ENCODE results near the gene CTSZ. TPM values are rescaled to one million over a fixed set of nuclear protein-coding genes. Genes with fewer than 3 reads are reported as not detected.

CTSZ gene
- total RNA-seq, 1 donor from 2014 or later = 17.2 TPM

- Mint-ChIP-seq H3K27ac (ENCODE audit: unreplicated experiment) (no peak overlapping the region), H3K27me3 (ENCODE audit: unreplicated experiment) (no peaks in the 10 kb centered on the region), H3K36me3 (ENCODE audit: unreplicated experiment) (no peaks in the 10 kb centered on the region), H3K9me3 (ENCODE audit: unreplicated experiment) (no peaks in the 10 kb centered on the region), H3K4me1 (ENCODE audit: unreplicated experiment) (peaks cover 34% of the 10 kb centered on the region), H3K4me3 (ENCODE audit: unreplicated experiment) (no peak overlapping the region)
- DNase-seq (ENCODE audit: extremely low spot score, unreplicated experiment) = peak; percentile 19
- no peak for TF ChIP-seq CTCF (IDR thresholded peaks at IDR 0.05)
These were observed 9.9 kb upstream of the CTSZ start for GRCh38 chr20:59016795-59017492.

GRCh38 chr20:59015812-59016711 lies 9.0 kb upstream of the CTSZ start:
- H3K4me1 Mint-ChIP-seq (ENCODE audit: unreplicated experiment) = peaks cover 36% of the 10 kb centered on the region
- no peaks in the 10 kb centered on the region for H3K36me3 Mint-ChIP-seq (ENCODE audit: unreplicated experiment)
- no peaks in the 10 kb centered on the region for H3K9me3 Mint-ChIP-seq (ENCODE audit: unreplicated experiment)
- H3K4me3 Mint-ChIP-seq (ENCODE audit: unreplicated experiment) = no peak overlapping the region
- peak; percentile 73 for DNase-seq (ENCODE audit: extremely low spot score, unreplicated experiment)
- H3K27me3 Mint-ChIP-seq (ENCODE audit: unreplicated experiment) = no peaks in the 10 kb centered on the region
- TF ChIP-seq CTCF (IDR thresholded peaks at IDR 0.05) = no peak
- peak overlapping the region; percentile 24 for H3K27ac Mint-ChIP-seq (ENCODE audit: unreplicated experiment)

GRCh38 chr20:59015411-59015810 lies 8.4 kb upstream of the CTSZ start:
- Mint-ChIP-seq H3K4me1 (ENCODE audit: unreplicated experiment) (peaks cover 36% of the 10 kb centered on the region), H3K9me3 (ENCODE audit: unreplicated experiment) (no peaks in the 10 kb centered on the region), H3K27ac (ENCODE audit: unreplicated experiment) (no peak overlapping the region)

GRCh38 chr20:59014680-59015389 lies 7.8 kb upstream of the CTSZ start:
- peak overlapping the region; percentile 78 for H3K27ac Mint-ChIP-seq (ENCODE audit: unreplicated experiment)
- TF ChIP-seq CTCF (IDR thresholded peaks at IDR 0.05) = no peak
- H3K4me3 Mint-ChIP-seq (ENCODE audit: unreplicated experiment) = no peak overlapping the region
- peak; percentile 66 for DNase-seq (ENCODE audit: extremely low spot score, unreplicated experiment)
- no peaks in the 10 kb centered on the region for H3K9me3 Mint-ChIP-seq (ENCODE audit: unreplicated experiment)
- H3K27me3 Mint-ChIP-seq (ENCODE audit: unreplicated experiment) = no peaks in the 10 kb centered on the region
- peaks cover 41% of the 10 kb centered on the region for H3K4me1 Mint-ChIP-seq (ENCODE audit: unreplicated experiment)
- H3K36me3 Mint-ChIP-seq (ENCODE audit: unreplicated experiment) = no peaks in the 10 kb centered on the region

More at GRCh38 chr20:59015411-59015810, 8.4 kb upstream of the CTSZ start:
- no peaks in the 10 kb centered on the region for H3K36me3 Mint-ChIP-seq (ENCODE audit: unreplicated experiment)
- no peak for TF ChIP-seq CTCF (IDR thresholded peaks at IDR 0.05)
- DNase-seq (ENCODE audit: extremely low spot score, unreplicated experiment) = no peak
- H3K4me3 Mint-ChIP-seq (ENCODE audit: unreplicated experiment) = no peak overlapping the region
- no peaks in the 10 kb centered on the region for H3K27me3 Mint-ChIP-seq (ENCODE audit: unreplicated experiment)
